ENCODE data around the gene TANGO2.

The TANGO2 gene

GRCh38 chr22:20013382-20013871 is 7.5 kb upstream of the TANGO2 start:
- no peak overlapping the region for H3K4me3 Mint-ChIP-seq
- peaks cover 46% of the 10 kb centered on the region for H3K27me3 Mint-ChIP-seq (ENCODE audit: low read depth, poor library complexity)
- peak; percentile 78 for TF ChIP-seq CTCF (IDR thresholded peaks at IDR 0.05)

GRCh38 chr22:20014526-20015186 is 6.3 kb upstream of the TANGO2 start:
- H3K36me3 Mint-ChIP-seq (ENCODE audit: low read depth): no peaks in the 10 kb centered on the region
- DNase-seq: no peak
- H3K4me1 Mint-ChIP-seq: peaks cover 5% of the 10 kb centered on the region
- H3K4me3 Mint-ChIP-seq: no peak overlapping the region
- peaks cover 58% of the 10 kb centered on the region for H3K27me3 Mint-ChIP-seq (ENCODE audit: low read depth, poor library complexity)
- no peaks in the 10 kb centered on the region for H3K9me3 Mint-ChIP-seq
- no peak overlapping the region for H3K27ac Mint-ChIP-seq
- no peak for TF ChIP-seq CTCF (IDR thresholded peaks at IDR 0.05)

More at GRCh38 chr22:20013382-20013871, 7.5 kb upstream of the TANGO2 start:
- peak; percentile 85 for DNase-seq
- Mint-ChIP-seq H3K36me3 (ENCODE audit: low read depth) (no peaks in the 10 kb centered on the region), H3K4me1 (peaks cover 5% of the 10 kb centered on the region), H3K27ac (no peak overlapping the region), H3K9me3 (no peaks in the 10 kb centered on the region)

GRCh38 chr22:20015187-20015625 is 5.7 kb upstream of the TANGO2 start:
- H3K36me3 Mint-ChIP-seq (ENCODE audit: low read depth): no peaks in the 10 kb centered on the region
- peaks cover 5% of the 10 kb centered on the region for H3K4me1 Mint-ChIP-seq
- H3K9me3 Mint-ChIP-seq: no peaks in the 10 kb centered on the region
- peaks cover 64% of the 10 kb centered on the region for H3K27me3 Mint-ChIP-seq (ENCODE audit: low read depth, poor library complexity)
- no peak for TF ChIP-seq CTCF (IDR thresholded peaks at IDR 0.05)
- no peak for DNase-seq
- no peak overlapping the region for H3K27ac Mint-ChIP-seq
- peak overlapping the region; percentile 76 for H3K4me3 Mint-ChIP-seq

GRCh38 chr22:20015971-20016733 is 4.8 kb upstream of the TANGO2 start:
- no peak for TF ChIP-seq CTCF (IDR thresholded peaks at IDR 0.05)
- no peaks in the 10 kb centered on the region for H3K9me3 Mint-ChIP-seq
- no peaks in the 10 kb centered on the region for H3K4me1 Mint-ChIP-seq
- H3K4me3 Mint-ChIP-seq: no peak overlapping the region
- H3K27ac Mint-ChIP-seq: no peak overlapping the region
- DNase-seq: peak; percentile 62
- no peaks in the 10 kb centered on the region for H3K36me3 Mint-ChIP-seq (ENCODE audit: low read depth)
- H3K27me3 Mint-ChIP-seq (ENCODE audit: low read depth, poor library complexity): peaks cover 65% of the 10 kb centered on the region

GRCh38 chr22:20016734-20017621 is 3.9 kb upstream of the TANGO2 start, which contains the start of gene ARVCF:
Gene ARVCF (minus strand): TSS chr22:20016823. CDS start chr22:19990794, 26,029 bp downstream.
- no peak for TF ChIP-seq CTCF (IDR thresholded peaks at IDR 0.05)
- DNase-seq: peak; percentile 96
- no peak within 1 kb of the TSS for H3K27ac Mint-ChIP-seq

More at GRCh38 chr22:20016734-20017621, 3.9 kb upstream of the TANGO2 start, which contains the start of gene ARVCF:
- peak within 1 kb of the TSS; percentile 82 for H3K4me3 Mint-ChIP-seq
- H3K36me3 Mint-ChIP-seq (ENCODE audit: low read depth): no peaks in the 10 kb centered on the region
- H3K27me3 Mint-ChIP-seq (ENCODE audit: low read depth, poor library complexity): peaks cover 68% of the 10 kb centered on the region
- H3K4me1 Mint-ChIP-seq: peaks cover 4% of the 10 kb centered on the region
- no peaks in the 10 kb centered on the region for H3K9me3 Mint-ChIP-seq
